Sigmoid colon (tissue), 4 donors: Measurements from ENCODE around the gene RHOBTB1.

ENCODE experiments used
- EP300 ChIP-seq, 4 donors: sonication (generic); formaldehyde crosslinking; IDR thresholded peaks; one replicate each; pipeline ENCODE4 v1.6.1; 2017; ENCODE audit warnings: antibody characterized with exemption in 4 of 4
- POLR2A ChIP-seq, 2 donors: fragments of 450-650 bp; IDR thresholded peaks; one replicate each; pipeline ENCODE4 v1.6.1; 2016; ENCODE audit warnings: antibody characterized with exemption in 2 of 2, mild to moderate bottlenecking in 2 of 2, moderate library complexity in 2 of 2
- TF ChIP-seq, protein P1 (sequence below), 4 experiments: fragments of 450-650 bp in 3 of 4; fragments of 200-600 bp in 1 of 4; IDR thresholded peaks; one replicate each; pipeline ENCODE4 v1.5.1; 2016 to 2019; ENCODE audit warnings: antibody characterized with exemption in 4 of 4, mild to moderate bottlenecking in 3 of 4, moderate library complexity in 2 of 4

DNA sequence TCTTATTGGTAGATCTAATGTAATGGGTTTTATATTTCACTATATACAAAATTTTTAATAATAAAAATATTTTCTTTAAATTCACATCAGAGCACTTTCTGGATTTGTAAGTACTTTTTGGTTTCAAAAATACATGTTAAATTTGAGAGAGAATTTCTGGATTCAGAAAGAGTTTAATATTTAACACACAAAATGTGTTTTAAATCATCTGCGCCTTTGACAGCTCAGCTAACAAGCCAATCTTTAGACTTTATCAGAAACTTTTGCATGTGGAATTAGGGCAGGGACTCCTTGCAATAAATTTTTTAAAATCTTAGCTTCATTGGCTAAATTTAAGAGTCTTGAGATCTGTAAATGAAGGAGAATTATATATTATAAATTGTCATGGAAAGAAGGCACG lies 32.7 kb upstream of the RHOBTB1 start:
- TF ChIP-seq, protein P1, sequence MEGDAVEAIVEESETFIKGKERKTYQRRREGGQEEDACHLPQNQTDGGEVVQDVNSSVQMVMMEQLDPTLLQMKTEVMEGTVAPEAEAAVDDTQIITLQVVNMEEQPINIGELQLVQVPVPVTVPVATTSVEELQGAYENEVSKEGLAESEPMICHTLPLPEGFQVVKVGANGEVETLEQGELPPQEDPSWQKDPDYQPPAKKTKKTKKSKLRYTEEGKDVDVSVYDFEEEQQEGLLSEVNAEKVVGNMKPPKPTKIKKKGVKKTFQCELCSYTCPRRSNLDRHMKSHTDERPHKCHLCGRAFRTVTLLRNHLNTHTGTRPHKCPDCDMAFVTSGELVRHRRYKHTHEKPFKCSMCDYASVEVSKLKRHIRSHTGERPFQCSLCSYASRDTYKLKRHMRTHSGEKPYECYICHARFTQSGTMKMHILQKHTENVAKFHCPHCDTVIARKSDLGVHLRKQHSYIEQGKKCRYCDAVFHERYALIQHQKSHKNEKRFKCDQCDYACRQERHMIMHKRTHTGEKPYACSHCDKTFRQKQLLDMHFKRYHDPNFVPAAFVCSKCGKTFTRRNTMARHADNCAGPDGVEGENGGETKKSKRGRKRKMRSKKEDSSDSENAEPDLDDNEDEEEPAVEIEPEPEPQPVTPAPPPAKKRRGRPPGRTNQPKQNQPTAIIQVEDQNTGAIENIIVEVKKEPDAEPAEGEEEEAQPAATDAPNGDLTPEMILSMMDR (IDR thresholded peaks at IDR 0.05) = no peak
- TF ChIP-seq POLR2A (IDR thresholded peaks at IDR 0.05) (no peak), EP300 (IDR thresholded peaks at IDR 0.05) (no peak)
